CD1c-positive myeloid dendritic cell (primary cell): ENCODE results near the gene OSBPL8.

Experiments
- DNase-seq: peaks from one replicate; pipeline ENCODE4 v3.0.0-alpha.2; 2016; ENCODE audit errors: extremely low spot score

OSBPL8 gene

DNA sequence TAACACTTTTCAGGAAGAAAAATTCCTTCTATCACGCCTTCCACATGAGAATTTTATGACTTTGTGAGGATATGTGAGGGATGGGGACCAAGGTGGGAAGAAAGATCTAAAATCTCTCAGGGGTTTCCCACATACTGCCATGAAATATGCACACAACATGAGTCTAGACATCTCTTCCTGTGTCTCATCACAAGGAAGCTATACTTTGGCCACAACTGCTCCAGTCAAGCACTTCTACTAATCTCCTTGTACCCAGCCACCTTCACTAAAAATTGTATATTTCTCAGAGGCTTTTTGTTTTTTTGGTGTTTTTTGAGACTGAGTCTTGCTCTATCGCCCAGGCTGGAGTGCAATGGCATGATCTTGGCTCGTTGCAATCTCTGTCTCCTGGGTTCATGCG lies 3.2 kb downstream of the OSBPL8 start:
- no peak for DNase-seq

DNA sequence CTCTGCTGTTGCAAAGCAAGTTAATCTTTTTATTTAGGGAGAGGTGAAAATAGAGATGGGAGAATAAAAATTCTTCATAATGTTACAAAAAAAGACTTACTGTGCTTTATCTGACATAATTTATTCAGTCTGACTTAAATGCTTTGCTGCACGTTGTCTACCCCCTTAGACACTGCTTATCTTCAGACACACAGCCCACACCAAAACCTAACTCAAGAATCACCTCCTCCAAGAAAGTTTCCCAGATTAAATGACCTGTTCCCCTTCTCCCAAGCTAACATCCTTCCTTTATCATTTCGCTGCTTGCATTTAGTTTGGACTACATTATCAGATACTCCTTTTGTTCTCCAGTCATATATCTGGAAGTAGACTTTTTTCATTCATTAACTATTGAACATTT lies 3.8 kb downstream of the OSBPL8 start:
- DNase-seq: no peak

DNA sequence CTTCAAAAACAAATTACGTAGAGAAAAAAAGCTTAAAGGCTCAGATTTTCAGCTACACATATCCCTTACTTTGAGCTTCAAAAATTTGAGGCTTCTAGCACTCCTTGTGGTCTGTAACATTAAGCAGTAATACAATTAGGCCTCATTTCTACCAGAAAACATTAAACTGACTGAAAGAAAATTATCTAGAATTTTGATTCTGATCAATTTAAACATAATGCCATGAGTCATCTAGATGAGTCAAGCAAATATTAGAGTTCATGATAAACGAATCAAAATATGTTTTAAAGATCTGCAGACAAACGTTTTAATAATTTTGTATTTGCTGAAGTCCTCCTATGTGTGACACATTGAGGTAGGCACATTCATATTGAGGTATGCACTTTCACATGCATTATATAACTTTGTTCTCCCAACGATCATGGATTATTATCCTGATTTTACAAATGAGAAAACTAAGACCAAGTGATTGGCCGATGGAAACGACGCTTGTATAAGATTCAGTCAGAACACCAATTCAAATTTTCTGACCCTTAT lies 4.3 kb downstream of the OSBPL8 start:
- DNase-seq: no peak

DNA sequence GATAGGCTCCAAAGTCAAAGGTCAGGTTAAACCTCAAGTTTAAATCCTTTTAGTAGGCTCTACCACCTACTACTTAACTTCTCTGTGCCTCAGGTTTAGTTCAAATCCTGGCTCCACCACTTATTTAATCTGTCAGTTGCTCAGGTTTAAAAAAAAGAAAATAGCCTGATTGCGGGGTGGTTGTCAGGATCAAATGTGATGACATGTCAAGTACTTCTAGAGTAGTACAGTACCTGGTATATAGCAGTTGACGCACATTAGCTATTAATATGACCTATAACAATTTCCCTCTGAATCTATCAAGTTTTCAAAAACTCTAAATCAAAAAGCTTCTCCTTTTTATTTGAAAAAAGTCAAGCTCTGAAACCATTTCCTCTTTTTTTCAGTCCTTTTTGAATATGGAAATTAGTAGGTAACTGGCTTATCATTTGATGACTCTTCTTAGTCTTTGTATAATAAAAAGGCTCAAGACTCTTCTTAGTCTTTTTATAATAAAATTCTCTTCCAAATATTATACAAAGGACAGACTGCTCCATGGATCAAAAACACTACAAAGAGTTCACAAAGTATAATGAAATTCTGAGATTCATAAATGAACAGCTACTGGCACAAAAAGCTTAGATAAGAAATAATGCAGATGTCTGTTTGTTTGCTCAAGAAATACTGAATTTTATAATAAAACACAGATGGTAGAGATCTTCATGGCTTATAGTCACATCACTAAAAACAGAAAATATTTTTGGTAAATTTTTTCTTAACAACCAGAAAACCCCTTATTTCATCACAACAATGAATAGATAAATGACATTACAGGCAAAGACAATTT lies 5.0 kb downstream of the OSBPL8 start:
- DNase-seq: peak; percentile 67

DNA sequence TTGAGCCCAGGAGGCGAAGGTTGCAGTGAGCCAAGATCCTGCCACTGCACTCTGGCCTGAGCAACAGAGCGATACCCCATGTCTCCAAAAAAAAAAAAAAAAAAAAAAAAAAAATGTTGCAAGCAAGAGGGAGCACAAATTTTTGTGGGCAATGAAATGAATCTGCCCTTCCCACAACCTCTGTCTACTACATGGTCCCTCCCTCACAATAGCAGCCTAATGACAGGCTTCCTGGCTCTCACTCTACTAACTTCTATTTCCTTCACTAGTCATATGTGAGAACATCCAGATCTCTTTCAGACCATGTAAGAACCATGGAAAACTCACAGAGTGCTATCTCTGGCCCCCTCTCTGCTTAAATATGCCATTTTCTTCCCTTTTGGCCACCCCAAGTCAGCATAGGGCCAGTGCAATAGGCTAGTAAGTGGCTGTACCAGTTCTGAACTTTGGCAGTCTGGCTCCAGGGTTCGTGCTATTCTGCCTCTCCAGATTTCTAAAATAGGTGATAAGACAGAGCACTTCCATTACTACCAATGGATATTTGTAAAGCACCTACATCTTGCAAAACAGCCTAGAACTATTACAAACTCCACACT lies 7.1 kb downstream of the OSBPL8 start:
- no peak for DNase-seq

DNA sequence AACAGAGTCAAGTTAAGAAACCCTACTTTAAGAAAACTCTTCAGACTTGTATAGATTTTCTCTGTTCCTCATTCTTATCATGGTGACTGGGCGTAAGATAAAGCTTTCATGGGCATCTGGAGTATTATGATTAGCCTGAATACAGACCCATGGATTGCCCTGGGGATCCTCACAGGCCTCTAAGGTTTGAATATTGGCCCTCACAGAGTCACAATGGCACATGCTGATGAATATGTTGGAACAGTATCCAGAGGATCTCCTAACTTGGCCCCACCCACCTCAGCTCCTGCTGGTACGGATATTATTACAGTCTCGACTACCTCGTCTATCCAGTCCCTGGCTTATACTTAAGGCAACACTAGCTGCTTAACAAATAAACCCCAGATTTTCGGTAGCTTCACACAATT lies 8.1 kb downstream of the OSBPL8 start:
- DNase-seq: peak; percentile 23

DNA sequence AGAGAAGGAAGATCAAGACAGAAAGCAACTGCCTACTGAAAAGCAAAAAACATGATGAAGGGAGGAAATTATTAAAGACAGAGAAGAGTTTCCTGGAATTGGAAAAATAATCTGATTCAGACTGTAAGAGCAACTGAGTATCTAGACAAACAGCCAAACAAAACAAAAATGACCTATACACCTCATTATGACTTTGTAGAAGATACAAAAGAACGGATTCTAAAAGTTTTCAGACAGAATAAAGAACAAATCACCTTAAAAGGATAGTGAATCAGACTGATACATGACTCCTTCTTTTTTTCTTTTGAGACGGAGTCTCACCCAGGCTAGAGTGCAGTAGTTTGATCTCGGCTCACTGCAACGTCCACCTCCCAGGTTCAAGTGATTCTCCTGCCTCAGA lies 10.4 kb downstream of the OSBPL8 start:
- DNase-seq: no peak

DNA sequence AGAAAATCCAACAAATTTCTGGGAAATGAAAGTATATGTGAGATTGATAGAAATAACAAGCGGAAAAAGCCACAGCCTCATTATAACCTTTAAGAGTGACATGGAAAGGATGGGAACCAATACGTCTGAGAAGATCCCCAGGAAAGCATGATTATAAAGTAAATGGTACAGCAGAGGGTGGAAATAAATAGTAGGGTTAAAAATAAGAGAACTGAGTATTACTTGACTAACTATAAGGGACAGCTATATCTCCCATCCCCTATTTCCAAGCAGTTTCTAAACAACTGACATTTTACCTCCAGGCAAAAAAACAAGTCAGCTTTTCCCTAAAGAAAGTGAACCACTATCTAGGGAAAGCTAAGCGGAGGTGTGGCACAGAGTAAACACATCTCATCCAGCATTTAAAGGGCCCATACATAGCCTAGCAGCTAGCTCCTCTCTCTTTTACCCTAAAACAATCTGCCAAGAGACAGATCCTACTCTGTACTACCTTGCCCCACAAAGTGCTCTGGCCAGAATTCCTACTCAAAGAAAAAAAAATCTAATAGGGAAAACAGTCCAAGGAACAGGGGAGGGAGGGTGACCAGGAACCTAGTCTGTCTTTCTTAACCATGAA lies 11.2 kb downstream of the OSBPL8 start:
- DNase-seq: no peak

DNA sequence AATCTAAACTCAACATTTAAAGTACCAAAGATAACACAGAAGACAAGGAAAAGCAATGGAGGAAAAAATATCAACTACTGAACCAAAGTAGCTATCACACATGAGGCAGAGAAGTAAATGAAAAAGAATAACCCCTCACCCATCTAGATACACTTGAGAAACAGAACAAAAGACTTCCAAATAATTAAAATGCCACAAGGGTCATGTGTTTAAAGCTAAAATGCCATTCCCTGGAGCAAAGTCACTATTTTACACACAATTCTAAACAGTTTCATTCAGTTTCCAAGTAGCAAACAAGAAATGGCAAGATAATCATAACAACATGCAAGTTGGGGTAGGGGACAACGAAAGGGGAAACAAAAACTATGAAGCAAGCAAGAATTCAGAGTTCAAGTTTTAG lies 12.0 kb downstream of the OSBPL8 start:
- no peak for DNase-seq

DNA sequence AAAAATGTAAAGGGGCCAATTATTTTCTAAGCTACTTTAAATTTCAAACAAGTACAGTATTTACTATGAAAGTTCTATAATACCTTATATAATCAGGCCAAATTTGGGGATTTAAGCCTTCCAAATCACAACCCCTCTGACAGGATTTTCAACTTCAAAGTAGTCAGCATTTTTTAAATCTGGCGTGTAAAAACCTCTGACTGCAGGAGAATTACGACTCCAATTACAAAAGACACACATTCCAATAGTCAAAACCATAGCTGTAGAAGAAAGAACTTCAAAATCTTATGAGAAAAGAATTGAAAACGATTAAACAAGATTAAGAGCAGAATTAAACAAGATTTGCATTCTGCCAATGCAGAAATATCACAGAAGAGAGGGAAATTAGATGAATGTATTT lies 12.7 kb downstream of the OSBPL8 start:
- no peak for DNase-seq

DNA sequence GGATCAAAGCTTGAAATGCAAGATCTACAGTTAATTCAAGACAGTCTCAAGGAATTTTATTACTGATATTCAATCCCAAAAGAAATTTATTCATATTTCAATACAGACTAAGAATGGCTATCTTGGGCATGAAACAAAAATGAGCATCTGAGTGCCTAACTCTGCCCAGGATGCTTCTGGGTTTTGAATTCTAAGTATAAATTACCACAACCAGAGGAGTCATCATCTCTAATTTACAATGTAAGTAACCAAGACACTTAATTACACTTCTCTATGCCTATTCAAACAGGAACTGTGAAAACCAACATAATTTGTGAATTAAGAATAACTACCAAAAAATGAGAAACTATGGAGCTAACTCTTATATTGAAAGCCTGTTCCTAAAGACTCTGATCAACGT lies 14.1 kb downstream of the OSBPL8 start:
- no peak for DNase-seq

DNA sequence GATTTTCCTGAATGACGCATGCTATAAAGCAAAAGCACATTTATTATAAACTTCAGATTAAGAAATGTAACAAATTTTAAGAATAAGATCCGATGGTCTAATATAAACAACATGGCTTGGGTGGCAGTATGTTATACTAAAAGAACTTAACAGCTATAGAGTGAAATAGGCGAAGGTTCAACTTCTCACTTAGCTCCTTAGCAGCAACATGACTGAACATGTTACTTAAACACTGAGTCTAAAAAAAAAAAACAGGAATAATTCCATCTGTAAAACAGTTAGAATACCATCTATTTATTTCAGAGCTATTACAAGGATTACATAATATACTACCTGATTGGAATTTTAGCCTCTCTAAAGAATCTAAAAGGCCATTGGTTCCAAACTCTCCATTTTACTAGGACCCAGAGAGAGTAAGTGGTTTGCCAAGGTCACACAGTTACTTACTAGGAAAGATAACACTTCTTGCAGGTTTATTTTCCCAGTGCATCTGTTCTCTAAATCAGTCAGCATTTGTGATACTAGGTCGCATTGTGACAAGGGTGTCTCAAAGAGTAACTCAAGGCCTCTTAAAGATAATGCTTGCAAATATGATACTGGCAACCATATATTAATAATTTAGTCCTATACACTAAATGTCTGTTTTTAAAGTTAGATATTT lies 14.8 kb downstream of the OSBPL8 start:
- DNase-seq: no peak

DNA sequence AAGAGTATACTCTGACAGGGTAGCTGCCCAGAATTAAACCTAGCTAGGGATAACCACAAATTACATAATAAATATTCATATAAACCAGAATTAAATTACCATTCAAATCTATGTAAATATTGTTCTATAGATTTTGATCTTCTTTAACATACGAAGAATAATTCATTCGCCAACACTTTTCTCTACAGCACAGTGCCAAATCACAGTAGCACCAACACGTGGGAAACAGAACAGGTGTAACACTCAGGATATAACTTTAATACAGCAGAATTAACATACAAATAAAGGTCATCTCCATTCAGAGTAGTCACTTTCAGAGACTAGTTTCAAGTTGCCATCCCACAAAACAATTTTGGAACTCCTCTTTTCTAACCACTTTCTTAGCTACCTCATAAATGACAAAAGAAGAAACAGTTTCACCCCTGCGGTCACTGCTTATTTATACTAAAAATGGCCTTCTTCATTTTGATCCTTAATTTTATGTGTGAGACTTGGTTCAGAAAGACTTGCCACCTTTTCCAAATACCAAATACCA lies 15.7 kb downstream of the OSBPL8 start:
- no peak for DNase-seq

DNA sequence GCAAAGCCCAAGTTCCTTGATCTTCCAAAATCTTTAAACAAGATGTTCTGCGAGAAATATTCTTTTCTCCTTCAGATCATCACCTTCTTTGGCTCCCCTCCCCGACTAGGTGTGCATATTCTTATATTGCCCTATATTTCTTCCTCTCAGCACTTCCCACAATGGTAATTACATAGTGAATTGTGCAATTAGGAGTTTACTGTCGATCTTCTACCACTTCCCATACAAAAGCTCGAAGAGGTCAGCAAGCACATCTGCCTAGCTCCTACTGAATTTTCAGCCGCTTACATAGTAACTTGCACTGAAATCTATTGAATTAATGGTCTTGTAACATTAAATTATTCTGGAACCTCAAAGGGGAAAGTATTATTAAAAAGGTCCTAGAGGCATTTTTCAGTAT lies 16.7 kb downstream of the OSBPL8 start:
- DNase-seq: peak; percentile 31

DNA sequence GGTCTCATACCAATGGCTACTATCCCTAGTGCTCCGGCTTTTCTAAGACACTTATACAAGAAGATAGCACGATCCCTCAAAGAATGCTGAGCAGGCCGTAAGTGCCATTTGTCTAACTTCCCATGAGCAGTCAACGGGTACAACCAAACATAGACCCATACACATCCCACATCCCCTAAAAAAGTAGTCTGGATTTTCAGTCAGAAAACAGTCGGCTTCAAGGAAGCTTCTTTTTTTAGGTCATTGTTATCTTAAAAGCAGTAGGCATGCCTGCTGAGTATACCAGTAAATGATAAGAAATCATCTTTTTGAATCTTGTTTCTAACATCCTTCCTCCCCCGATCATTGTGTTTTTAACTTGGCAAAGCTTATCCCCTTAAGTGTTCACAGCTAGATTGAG lies 19.8 kb downstream of the OSBPL8 start:
- DNase-seq: no peak

DNA sequence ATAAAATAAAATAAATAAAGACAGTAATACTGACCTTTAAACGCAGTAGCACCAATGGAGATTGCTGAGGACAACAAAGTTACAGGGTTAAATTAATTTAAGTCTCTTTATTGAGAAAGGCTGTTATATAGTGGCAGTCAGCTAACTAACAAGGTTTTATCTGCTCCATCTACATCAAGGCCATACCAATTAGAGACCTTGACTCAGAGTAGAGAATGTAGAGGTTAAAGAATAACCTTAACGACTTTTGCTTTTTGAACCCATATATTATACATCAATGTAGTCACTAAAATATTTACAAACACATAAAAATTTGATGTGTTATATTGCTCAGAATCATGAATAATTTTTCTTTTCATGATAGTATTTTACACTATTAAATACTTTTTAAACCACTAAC lies 21.6 kb downstream of the OSBPL8 start:
- DNase-seq: no peak

DNA sequence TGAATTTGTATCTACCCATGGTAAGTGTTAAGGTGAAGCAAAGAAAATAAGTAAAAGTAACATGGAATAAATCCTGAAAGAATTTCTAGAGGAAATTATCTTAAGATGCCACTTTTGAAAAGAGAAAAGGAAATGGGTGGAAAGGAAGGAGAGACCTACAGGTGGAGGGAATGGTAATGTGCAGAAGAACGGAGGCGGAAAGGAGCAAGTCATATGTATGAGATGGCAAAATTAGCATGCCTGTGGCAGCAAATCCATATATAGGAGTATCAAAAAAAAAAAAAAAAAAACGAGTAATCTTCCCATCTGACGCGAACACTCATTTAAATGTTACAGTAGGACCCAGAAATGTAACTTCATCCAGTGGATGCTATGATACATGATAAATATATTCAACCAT lies 23.0 kb downstream of the OSBPL8 start:
- DNase-seq: no peak

DNA sequence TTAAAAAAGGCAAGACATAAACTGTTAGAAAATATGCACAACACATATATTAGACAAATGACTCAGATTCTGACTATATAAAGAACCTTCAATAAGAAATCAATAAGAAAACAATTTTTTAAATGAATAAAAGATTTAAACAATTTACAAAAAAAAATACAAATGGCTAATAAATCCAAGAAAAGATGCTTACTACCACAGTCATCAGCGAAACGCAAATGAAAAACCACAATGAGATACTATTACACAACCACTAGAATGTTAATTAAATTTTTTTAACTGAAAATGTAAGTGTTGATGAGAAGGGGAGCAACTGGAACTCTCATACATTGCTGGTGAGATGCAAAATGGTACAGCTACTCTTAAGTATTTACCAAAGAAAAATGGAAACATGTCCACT lies 24.4 kb downstream of the OSBPL8 start:
- no peak for DNase-seq

DNA sequence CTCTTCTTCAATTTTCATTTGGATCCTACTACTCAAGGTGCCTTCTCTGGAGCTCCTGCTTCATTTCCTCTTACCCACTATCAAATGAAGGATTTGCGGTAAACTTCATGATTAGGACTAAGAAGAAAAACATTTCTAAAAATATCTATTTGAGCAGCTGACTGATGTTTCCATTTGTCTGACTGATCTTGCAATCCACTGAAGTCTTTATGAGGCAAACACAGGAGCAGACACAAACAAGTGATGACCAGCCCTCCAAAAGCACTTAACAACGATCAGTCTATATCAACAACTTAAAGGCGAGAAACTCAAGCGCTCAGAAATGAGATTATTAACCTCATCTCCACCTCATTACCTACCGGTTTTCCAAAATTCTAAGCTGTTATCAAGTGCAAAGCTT lies 26.2 kb downstream of the OSBPL8 start:
- no peak for DNase-seq

DNA sequence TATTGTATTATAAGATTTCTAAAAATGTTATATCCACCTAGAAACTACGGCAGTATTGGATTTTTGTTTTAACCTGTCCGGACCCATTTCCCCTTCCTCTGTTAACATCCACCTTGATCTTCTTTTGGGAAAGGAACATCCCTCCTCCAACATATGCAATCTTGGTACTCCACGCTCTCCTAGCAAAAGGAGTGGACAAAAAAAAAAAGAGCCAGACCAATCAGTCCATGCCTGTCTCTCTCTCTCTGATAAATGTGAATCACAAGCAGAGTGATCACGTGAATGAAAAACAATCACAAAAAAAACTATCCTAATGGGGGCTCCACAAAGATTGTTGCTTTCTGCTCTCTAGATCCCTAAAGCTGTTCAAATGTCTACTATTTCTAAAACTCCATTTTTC lies 27.1 kb downstream of the OSBPL8 start:
- no peak for DNase-seq

DNA sequence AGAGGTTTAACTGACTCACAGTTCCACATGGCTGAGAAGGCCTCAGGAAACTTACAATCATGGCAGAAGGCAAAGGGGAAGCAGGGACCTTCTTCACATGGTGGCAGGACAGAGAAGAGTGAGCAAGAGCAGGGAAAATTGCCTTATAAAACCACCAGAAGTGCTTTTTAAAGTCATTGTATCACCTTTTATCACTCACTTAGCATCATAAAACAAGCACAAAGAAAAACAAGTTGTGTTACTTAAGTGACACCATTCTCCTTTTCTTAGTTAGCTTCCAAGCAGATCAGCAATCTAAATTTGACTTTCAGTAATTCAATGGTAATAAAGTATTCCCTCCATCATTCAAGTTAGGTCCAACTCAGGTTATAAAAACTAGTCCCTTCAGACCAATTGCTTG lies 28.5 kb downstream of the OSBPL8 start:
- DNase-seq: no peak

DNA sequence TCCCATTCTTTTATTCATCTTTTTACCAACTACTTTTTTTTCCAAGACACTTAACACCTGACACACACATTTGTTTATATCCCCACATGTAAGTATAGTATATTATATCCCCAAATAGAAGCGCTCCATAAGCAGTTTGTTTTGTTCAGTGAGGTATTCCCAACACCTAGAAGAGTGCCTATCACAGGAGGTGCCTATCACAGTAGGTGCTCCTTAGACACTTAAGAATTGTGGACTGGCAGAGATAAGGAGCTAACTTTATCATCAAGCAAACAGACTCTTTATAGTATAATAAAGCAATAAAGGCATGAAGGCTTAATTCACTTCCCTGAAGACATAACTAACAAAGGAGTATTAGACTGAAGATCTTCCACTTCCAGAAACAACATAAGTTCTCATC lies 29.1 kb downstream of the OSBPL8 start:
- DNase-seq: no peak
